B cell (primary cell): ENCODE data around the gene BMAL1. TPM values are rescaled to one million over a fixed set of nuclear protein-coding genes. Genes with fewer than 3 reads are reported as not detected.

Source experiments
- ATAC-seq: fragments of 200-7000 bp; cut with Tn5 transposase; one replicate; pipeline ENCODE4 v1.10.0; 2021; ENCODE audit warnings: low read depth, mild to moderate bottlenecking, moderate number of reproducible peaks, moderate library complexity
- CTCF ChIA-PET: fragments of 350-600 bp; sonication (Branson Sonifier 250); formaldehyde crosslinking; loops from one replicate; lab custom pipeline; 2021; ENCODE audit warnings: antibody characterized with exemption, inconsistent platforms; lab: Charles Lee
- POLR2A ChIA-PET: fragments of 350-600 bp; sonication (Branson Sonifier 250); formaldehyde crosslinking; loops from one replicate; lab custom pipeline; 2021; ENCODE audit warnings: antibody characterized with exemption; lab: Charles Lee
- DNase-seq: peaks from one replicate; pipeline ENCODE4 v3.0.0; 2013
- H2AFZ ChIP-seq: 2 replicates; pipeline ENCODE4 v1.6.1; 2012; ENCODE audit warnings: mild to moderate bottlenecking, low read depth, low read length; ENCODE audit not compliant: insufficient read depth, poor library complexity, severe bottlenecking
- H3K27ac ChIP-seq, 2 donors: 1 replicate in 1 of 2; 2 replicates in 1 of 2; pipeline ENCODE4 v1.5.1; 2012 to 2013; ENCODE audit warnings: low read length in 2 of 2, mild to moderate bottlenecking in 2 of 2, moderate library complexity in 1 of 2
- H3K27me3 ChIP-seq, 4 experiments: fragments of 200-600 bp in 1 of 4; sonication (generic) in 1 of 4; replicated peaks in 1 of 4; 1 replicate in 2 of 4; 2 replicates in 2 of 4; pipeline versions ENCODE4 v1.6.1 to v1.7.0; 2013 to 2016; ENCODE audit warnings: low read length in 3 of 4, mild to moderate bottlenecking in 2 of 4, mixed read lengths in 1 of 4, moderate library complexity in 1 of 4; ENCODE audit not compliant: insufficient read depth in 4 of 4, control insufficient read depth in 3 of 4; ENCODE audit errors: control extremely low read depth in 1 of 4
- H3K36me3 ChIP-seq, 2 experiments: replicated peaks in 1 of 2; 1 replicate in 1 of 2; 2 replicates in 1 of 2; pipeline versions ENCODE4 v1.6.1 to v1.7.1; 2013; ENCODE audit warnings: low read length in 1 of 2; ENCODE audit not compliant: insufficient read depth in 2 of 2, control insufficient read depth in 1 of 2; ENCODE audit errors: control extremely low read depth in 1 of 2, extremely low read depth in 1 of 2
- H3K4me1 ChIP-seq, 2 donors: fragments of 200-600 bp in 1 of 2; sonication (generic) in 1 of 2; 1 replicate in 1 of 2; 2 replicates in 1 of 2; pipeline versions ENCODE4 v1.5.1 to v1.6.1; 2013 to 2017; ENCODE audit warnings: low read length in 2 of 2; ENCODE audit not compliant: control insufficient read depth in 2 of 2, insufficient read depth in 2 of 2
- H3K4me2 ChIP-seq: replicated peaks from 2 replicates; pipeline ENCODE3; 2012; ENCODE audit warnings: mild to moderate bottlenecking, low read depth, low read length; ENCODE audit not compliant: poor library complexity, severe bottlenecking
- H3K4me3 ChIP-seq, 5 experiments: fragments of 200-600 bp in 1 of 5; sonication (generic) in 1 of 5; 1 replicate in 3 of 5; 2 replicates in 2 of 5; pipeline versions ENCODE4 v1.5.1 to v1.7.0; 2011 to 2016; ENCODE audit warnings: low read length in 4 of 5, mild to moderate bottlenecking in 4 of 5, low read depth in 2 of 5, control low read depth in 1 of 5, moderate library complexity in 1 of 5; ENCODE audit not compliant: insufficient read depth in 1 of 5; ENCODE audit errors: control extremely low read depth in 1 of 5, extremely low read depth in 1 of 5
- H3K79me2 ChIP-seq: fragments of 200-600 bp; sonication (generic); one replicate; pipeline ENCODE4 v1.6.0; 2016; ENCODE audit warnings: low read length; ENCODE audit not compliant: control insufficient read depth, insufficient read depth
- H3K9ac ChIP-seq: fragments of 200-600 bp; sonication (generic); 2 replicates; pipeline ENCODE4 v1.6.1; 2017; ENCODE audit warnings: mild to moderate bottlenecking, low read length, moderate library complexity
- H3K9me3 ChIP-seq, 3 donors: one replicate each; pipeline versions ENCODE4 v1.6.1 to v1.7.1; 2013; ENCODE audit warnings: low read length in 2 of 3; ENCODE audit not compliant: control insufficient read depth in 2 of 3, insufficient read depth in 1 of 3; ENCODE audit errors: control extremely low read depth in 1 of 3
- H4K20me1 ChIP-seq: 2 replicates; pipeline ENCODE4 v1.6.0; 2012; ENCODE audit warnings: mild to moderate bottlenecking, low read length; ENCODE audit not compliant: insufficient read depth, control insufficient read depth, poor library complexity, severe bottlenecking
- H3K27ac Mint-ChIP-seq: one replicate; pipeline ENCODE4 v1.8.0; 2021; ENCODE audit warnings: mixed read lengths
- H3K27me3 Mint-ChIP-seq: one replicate; pipeline ENCODE4 v1.8.0; 2021; ENCODE audit warnings: mixed read lengths
- H3K4me1 Mint-ChIP-seq: one replicate; pipeline ENCODE4 v1.8.0; 2021; ENCODE audit warnings: mixed read lengths
- H3K4me3 Mint-ChIP-seq: one replicate; pipeline ENCODE4 v1.8.0; 2021; ENCODE audit warnings: mixed read lengths
- H3K9me3 Mint-ChIP-seq: one replicate; pipeline ENCODE4 v1.8.0; 2022; ENCODE audit warnings: mixed read lengths; ENCODE audit not compliant: insufficient read depth
- EZH2 ChIP-seq: IDR thresholded peaks from 2 replicates; pipeline ENCODE4 v1.6.1; 2012; ENCODE audit warnings: borderline replicate concordance, low read depth, mild to moderate bottlenecking, moderate library complexity, low read length; ENCODE audit not compliant: insufficient read depth, poor library complexity, severe bottlenecking
- WGBS: methylation state at CpG from one replicate; pipeline ENCODE4 v1.1.5; 2013; ENCODE audit warnings: missing lambda C conversion rate; ENCODE audit not compliant: insufficient coverage; 5-methylcytosine and 5-hydroxymethylcytosine counted together
- intact Hi-C: fragments of 100-400 bp; cut with micrococcal nuclease; formaldehyde crosslinking; loops from one replicate; pipeline ENCODE4 v1.10.0; 2022
- polyA plus RNA-seq: library from polyadenylated mRNA; depleted of rRNA; stranded (reverse); fragments of >200 nt; gene quantifications from 2 replicates; pipeline ENCODE4 v1.2.3, GENCODE V29; 2012
- total RNA-seq, 2 donors: library from RNA; stranded (reverse); fragments of 120-200 nt in 1 of 2; gene quantifications; 1 replicate in 1 of 2; 2 replicates in 1 of 2; pipeline versions ENCODE4 v1.2.3 to v1.2.4, GENCODE V29; 2013 to 2022
- TF ChIP-seq, protein P1 (sequence below): fragments of 200-600 bp; IDR thresholded peaks from one replicate; pipeline ENCODE4 v1.8.0; 2022; ENCODE audit warnings: antibody characterized with exemption, mild to moderate bottlenecking

Gene BMAL1
- total and polyA plus RNA-seq, 2 donors (not counting 1 experiment from before 2014, with no cell fraction given) = 8.6 to 39.1 TPM

DNA sequence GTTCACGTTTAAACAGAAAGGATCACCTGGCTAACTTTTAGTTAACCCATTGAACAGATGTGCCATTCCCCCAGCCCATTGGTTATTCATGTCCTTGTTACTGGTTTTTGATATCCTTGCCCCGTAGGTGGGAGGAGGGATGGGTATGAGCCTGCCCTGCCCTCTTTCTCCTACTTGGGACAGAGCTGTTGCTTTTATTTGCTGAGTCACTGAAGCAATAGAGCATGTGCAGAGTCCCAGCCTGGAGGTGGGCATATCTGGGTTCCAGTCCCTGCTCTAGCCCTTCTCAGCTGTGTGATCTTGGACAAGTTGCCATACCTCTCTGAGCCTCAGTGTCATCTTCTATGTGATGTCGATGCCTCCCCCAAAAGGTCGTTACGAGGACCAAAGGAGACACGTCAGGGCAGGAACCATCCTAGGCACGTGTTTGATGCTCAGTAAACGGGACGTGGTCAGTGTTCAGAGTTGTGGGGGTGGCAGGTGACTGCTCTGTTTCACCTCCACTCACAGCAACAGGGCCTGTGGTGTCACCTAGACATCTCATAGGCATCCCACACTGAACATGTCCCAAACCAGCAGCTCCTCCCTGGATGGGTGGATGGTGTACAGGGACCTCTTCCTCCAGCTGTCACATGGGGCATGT is 61.0 kb downstream of the BMAL1 start:
- H2AFZ ChIP-seq = no peak overlapping the region
- no peak for DNase-seq
- POLR2A ChIA-PET = no interaction called here
- no peak overlapping the region for H3K27ac Mint-ChIP-seq
- H3K27me3 Mint-ChIP-seq = no peaks in the 10 kb centered on the region
- intact Hi-C loops = loop anchor here (5.0 to 10.0 kb wide), 2 partner anchors 61 to 104 kb away; partner anchors contain the start of gene BMAL1
- H3K4me1 ChIP-seq = peaks cover 8 to 11% of the 10 kb centered on the region in 2 donors
- no peaks in the 10 kb centered on the region for H3K36me3 ChIP-seq
- TF ChIP-seq EZH2 = no peak
- TF ChIP-seq, protein P1, sequence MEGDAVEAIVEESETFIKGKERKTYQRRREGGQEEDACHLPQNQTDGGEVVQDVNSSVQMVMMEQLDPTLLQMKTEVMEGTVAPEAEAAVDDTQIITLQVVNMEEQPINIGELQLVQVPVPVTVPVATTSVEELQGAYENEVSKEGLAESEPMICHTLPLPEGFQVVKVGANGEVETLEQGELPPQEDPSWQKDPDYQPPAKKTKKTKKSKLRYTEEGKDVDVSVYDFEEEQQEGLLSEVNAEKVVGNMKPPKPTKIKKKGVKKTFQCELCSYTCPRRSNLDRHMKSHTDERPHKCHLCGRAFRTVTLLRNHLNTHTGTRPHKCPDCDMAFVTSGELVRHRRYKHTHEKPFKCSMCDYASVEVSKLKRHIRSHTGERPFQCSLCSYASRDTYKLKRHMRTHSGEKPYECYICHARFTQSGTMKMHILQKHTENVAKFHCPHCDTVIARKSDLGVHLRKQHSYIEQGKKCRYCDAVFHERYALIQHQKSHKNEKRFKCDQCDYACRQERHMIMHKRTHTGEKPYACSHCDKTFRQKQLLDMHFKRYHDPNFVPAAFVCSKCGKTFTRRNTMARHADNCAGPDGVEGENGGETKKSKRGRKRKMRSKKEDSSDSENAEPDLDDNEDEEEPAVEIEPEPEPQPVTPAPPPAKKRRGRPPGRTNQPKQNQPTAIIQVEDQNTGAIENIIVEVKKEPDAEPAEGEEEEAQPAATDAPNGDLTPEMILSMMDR = no peak
- no peaks in the 10 kb centered on the region for H3K9me3 ChIP-seq
- peak overlapping the region; percentile 31 for H3K9ac ChIP-seq
- peaks cover 37% of the 10 kb centered on the region for H4K20me1 ChIP-seq
- peaks cover 57% of the 10 kb centered on the region for H3K4me1 Mint-ChIP-seq
- ATAC-seq = no peak
- WGBS = 89% methylated on average over 5 of the region's 9 CpGs
- CTCF ChIA-PET = interaction anchor here (0.5 to 1.4 kb wide), 5 partner anchors 9 to 375 kb away, joined by 3 to 4 read pairs (median 3); no protein-coding TSS in a partner anchor
- no peaks in the 10 kb centered on the region for H3K27me3 ChIP-seq
- H3K4me3 ChIP-seq = peak overlapping the region in 1 of 5 experiments; percentile 8
- H3K9me3 Mint-ChIP-seq = no peaks in the 10 kb centered on the region
- peak overlapping the region; percentile 54 for H3K4me3 Mint-ChIP-seq
- H3K79me2 ChIP-seq = peaks cover 15% of the 10 kb centered on the region
- H3K4me2 ChIP-seq = peak overlapping the region; percentile 21
- no peak overlapping the region for H3K27ac ChIP-seq
